Measurements from ENCODE around the gene IPO7.

The IPO7 gene

DNA sequence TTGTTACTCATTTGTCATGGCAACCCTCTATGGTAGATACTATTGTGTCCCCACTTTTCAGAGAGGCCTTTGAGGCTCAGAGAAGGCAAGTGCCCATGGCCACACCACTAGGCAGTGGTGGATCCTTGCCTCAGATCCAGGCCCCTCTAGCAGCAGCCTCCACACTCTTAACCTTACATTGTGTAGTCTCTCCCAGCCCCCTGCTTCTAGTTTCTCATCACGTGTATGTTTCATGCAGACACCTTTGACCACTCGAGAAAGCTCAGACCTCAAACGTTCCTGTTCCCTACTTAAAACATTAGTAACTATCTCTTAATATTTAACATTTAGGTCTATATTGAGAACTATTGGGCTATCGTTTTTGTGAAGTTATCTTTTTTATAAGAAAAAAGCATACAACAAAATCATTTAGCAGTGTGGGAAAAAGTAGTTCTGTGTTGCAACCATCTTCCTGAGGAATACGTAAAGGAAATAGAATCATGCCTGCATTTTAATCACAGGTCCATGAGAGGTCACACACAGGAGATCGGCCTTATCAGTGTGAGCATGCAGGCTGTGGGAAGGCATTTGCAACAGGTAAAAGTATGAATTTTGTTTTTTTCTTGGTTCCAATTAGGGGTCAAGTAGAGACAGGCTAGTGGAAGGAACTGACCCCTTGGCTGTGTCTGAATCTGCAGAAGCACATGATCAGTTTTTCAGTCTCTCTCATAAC lies 111.5 kb downstream of the IPO7 start:
- DNase-seq: no peak
